ENCODE data around the gene FOSB. TPM values are rescaled to one million over a fixed set of nuclear protein-coding genes. Genes with fewer than 3 reads are reported as not detected.
A peak's percentile ranks its signal among the peaks of the same experiment; 100 is the strongest.

Gene FOSB
- total and polyA plus RNA-seq, 2 donors from 2014 or later: 0.73 to 0.98 TPM

DNA sequence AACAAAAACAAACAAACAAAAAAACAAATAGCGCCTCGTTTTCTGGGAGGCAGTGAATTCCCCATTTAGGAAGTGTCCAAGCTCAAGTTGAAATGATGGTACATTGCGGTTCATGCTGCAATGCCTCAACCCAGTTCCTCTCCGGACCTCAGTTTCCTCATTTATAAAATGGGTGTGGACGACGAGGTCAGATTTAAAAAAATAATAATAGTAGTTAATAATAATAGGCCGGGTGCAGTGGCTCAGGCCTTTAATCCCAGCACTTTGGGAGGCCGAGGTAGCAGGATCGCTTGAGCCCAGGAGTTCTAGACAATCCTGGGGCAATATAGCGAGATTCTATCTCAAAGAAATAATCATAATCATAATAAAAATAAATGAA lies 28.6 kb upstream of the FOSB start:
- FAIRE-seq: no peak
- intact Hi-C loops (cut with DNase I): loop anchor here (5.0 kb wide), 1 partner anchor 43 kb away; no protein-coding TSS in a partner anchor
- Histone ChIP-seq H3K36me3 (ENCODE audit: control insufficient read depth in 2 of 3, insufficient read depth in 3 of 3, low read length in 3 of 3) (no peaks in the 10 kb centered on the region), H3K4me1 (ENCODE audit: control insufficient read depth in 2 of 3, insufficient read depth in 2 of 3, low read depth in 1 of 3, low read length in 3 of 3) (peaks cover 0 to 5% (median 0%) of the 10 kb centered on the region in 3 donors), H3K9ac (ENCODE audit: low read length in 3 of 3) (no peak overlapping the region), H3K27ac (ENCODE audit: low read depth in 2 of 2, low read length in 2 of 2) (no peak overlapping the region), H3K27me3 (ENCODE audit: control insufficient read depth, insufficient read depth, low read length) (no peaks in the 10 kb centered on the region), H3K4me3 (ENCODE audit: low read length in 3 of 3) (peak overlapping the region in 1 of 3 donors; percentile 55), H3K9me3 (ENCODE audit: control insufficient read depth in 2 of 3, insufficient read depth in 1 of 3, low read length in 3 of 3) (no peaks in the 10 kb centered on the region)
- TF ChIP-seq CTCF (IDR thresholded peaks at IDR 0.05; ENCODE audit: borderline replicate concordance, extremely low read depth, insufficient read depth): no peak
- DNase-seq: no peak

DNA sequence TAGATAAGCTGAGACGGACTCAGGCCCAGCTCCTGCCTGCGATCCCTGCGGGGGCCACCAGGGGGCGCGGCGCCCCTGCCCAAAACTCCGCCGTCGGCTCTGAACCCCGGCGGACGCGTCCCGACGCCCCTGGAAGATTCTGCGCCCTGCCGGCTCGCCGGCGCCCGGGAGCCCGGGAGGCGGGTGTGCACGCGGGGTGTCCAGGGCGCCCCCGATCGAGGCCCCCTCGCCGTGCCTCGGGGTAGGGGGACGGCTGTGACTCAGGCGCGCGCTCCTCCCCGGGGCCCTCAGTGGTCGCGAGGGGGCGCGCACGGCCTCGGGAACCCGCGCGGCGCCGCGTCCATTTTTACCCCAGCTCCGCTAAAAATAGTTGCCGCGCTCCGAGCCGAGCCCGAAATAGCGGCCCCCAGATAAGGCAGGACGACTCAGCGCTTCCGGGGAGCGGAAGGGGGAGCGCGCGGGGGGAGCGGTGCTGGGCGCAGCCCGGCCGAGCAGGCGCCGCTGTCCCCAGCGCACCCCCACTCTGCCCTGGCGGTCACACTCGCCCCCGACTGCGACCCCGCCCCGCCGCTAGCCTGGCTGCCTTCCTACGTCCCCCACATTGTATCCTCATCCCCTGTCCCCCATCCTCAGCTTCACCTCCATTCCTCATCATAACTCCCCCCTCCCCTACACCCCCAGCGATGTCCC lies 28.1 kb upstream of the FOSB start:
- Histone ChIP-seq H3K4me3 (ENCODE audit: low read length in 3 of 3) (peak overlapping the region in 2 of 3 donors; percentile 30 to 55), H3K27ac (ENCODE audit: low read depth in 2 of 2, low read length in 2 of 2) (peak overlapping the region; percentile 88 to 89), H3K27me3 (ENCODE audit: control insufficient read depth, insufficient read depth, low read length) (no peaks in the 10 kb centered on the region), H3K4me1 (ENCODE audit: control insufficient read depth in 2 of 3, insufficient read depth in 2 of 3, low read depth in 1 of 3, low read length in 3 of 3) (peaks cover 0 to 8% (median 4%) of the 10 kb centered on the region in 3 donors), H3K9me3 (ENCODE audit: control insufficient read depth in 2 of 3, insufficient read depth in 1 of 3, low read length in 3 of 3) (no peaks in the 10 kb centered on the region), H3K9ac (ENCODE audit: low read length in 3 of 3) (peak overlapping the region in 1 of 3 donors; percentile 71), H3K36me3 (ENCODE audit: control insufficient read depth in 2 of 3, insufficient read depth in 3 of 3, low read length in 3 of 3) (no peaks in the 10 kb centered on the region)
- no peak for FAIRE-seq
- peak; percentile 78 to 95 (median 89) for DNase-seq
- peak; percentile 98 for TF ChIP-seq CTCF (IDR thresholded peaks at IDR 0.05; ENCODE audit: borderline replicate concordance, extremely low read depth, insufficient read depth)
- intact Hi-C loops (cut with DNase I): loop anchor here (5.0 kb wide), 1 partner anchor 43 kb away; no protein-coding TSS in a partner anchor

DNA sequence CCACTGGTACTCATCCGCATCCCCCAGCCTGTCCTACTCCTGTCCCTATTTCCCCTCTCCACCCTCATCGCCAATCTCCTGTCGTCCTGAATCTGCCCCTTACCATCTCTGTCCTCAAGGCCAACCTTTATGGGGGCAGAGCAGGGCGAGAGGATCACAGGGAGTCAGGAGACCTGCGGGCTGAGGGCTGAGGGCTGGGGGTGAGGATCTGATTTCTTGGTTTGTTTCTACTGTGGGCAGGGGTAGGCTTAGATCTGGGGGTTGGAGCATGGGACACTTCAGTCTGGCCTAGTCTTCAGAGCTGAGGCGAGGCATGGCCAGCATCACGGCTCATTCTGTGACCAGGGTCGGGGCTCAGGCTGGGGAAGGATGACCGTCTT lies 27.5 kb upstream of the FOSB start:
- no peaks in the 10 kb centered on the region for H3K36me3 ChIP-seq (ENCODE audit: control insufficient read depth in 2 of 3, insufficient read depth in 3 of 3, low read length in 3 of 3)
- no peaks in the 10 kb centered on the region for H3K27me3 ChIP-seq (ENCODE audit: control insufficient read depth, insufficient read depth, low read length)
- no peaks in the 10 kb centered on the region for H3K9me3 ChIP-seq (ENCODE audit: control insufficient read depth in 2 of 3, insufficient read depth in 1 of 3, low read length in 3 of 3)
- no peak for FAIRE-seq
- H3K27ac ChIP-seq (ENCODE audit: low read depth in 2 of 2, low read length in 2 of 2): peak overlapping the region; percentile 88 to 89
- no peak for TF ChIP-seq CTCF (IDR thresholded peaks at IDR 0.05; ENCODE audit: borderline replicate concordance, extremely low read depth, insufficient read depth)
- intact Hi-C loops (cut with DNase I): no loop called here
- H3K9ac ChIP-seq (ENCODE audit: low read length in 3 of 3): peak overlapping the region in 1 of 3 donors; percentile 71
- no peak for DNase-seq
- H3K4me3 ChIP-seq (ENCODE audit: low read length in 3 of 3): peak overlapping the region in 2 of 3 donors; percentile 30 to 55
- H3K4me1 ChIP-seq (ENCODE audit: control insufficient read depth in 2 of 3, insufficient read depth in 2 of 3, low read depth in 1 of 3, low read length in 3 of 3): peaks cover 0 to 10% (median 5%) of the 10 kb centered on the region in 3 donors

All from kidney (tissue), 14 donors.